Anterior cingulate cortex (tissue), 58 donors: ENCODE measurements around the gene AMPH.

ENCODE experiments used
- DNase-seq, 58 donors: peaks; one replicate each; lab custom pipeline; 2025; lab: John Stamatoyannopoulos, UW

AMPH gene

DNA sequence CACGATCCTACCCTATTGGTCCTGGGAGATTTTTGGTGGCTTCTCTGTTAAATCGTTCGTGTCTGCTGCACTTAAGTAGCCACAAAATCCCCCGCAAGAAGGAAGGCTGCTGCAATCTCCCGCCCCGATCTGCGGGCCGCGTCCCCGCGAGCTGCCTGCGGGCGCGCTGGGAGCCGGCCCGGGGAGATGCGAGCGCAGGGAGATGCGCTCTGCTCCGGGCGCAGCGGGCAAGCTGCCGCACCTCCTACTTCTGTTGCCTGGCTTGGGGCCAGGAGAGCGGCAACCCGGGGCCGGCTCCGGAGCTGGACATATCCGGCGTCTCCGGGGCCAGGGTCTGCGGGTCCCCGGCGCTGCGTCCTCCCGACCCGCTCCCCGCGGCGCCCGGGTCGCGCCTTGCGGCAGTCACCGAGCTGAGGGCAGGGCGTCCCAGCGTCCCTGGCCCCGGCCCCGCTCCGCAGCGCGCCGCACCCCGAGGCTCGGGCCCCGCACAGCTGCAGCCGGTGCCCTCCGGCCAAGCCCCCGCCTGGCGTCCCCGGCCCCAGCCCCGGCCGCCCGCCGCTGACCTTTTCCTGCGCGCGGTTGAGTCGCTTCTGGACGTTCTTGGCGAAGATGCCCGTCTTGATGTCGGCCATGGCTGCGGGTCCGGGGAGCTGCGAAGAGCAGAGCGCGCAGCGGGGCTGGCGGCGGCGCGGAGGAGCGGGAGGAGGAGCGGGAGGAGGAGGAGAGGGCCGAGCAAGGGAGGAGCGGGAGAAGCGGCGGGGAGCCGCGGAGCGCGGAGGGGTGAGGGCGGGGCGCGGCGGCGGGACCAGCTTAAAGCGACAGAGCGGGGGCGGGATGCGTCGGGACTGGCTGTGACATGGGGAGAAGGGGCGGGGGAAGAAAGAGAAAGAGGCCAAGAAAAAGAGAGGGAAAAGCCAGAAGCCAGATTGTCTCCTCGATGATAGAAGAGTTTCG is at the start of gene AMPH:
AMPH (minus strand) TSS at position 654 of the 954 bp plus-strand sequence; CDS start at position 632, 22 bp downstream.
- DNase-seq, result peak in 55 of 58 donors; percentile 15 to 92 (median 62)

DNA sequence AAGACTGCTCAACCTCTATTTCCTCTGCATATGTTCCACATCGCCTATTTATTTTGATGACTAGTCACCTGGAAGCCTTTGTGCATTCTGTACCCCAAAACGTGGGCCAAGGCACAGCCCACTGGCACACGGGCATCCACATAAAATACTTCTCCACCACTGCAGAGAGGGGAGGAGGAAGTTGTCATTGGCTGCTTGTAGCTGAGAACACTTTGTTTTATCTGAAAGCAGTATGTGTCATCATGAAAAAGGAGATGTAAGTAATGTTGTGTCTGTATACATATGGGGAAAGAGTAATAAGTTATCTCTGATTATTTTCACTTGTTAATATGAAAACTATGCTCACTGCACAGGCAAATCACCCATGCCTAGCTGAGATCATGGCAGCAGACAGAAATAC is 48.2 kb upstream of the AMPH start:
- no peak for DNase-seq

- no peak for DNase-seq
Measured at GRCh38 chr7:38678698-38679054, 47.5 kb upstream of the AMPH start.

GRCh38 chr7:38677981-38678697 is 47.0 kb upstream of the AMPH start:
- no peak for DNase-seq

DNA sequence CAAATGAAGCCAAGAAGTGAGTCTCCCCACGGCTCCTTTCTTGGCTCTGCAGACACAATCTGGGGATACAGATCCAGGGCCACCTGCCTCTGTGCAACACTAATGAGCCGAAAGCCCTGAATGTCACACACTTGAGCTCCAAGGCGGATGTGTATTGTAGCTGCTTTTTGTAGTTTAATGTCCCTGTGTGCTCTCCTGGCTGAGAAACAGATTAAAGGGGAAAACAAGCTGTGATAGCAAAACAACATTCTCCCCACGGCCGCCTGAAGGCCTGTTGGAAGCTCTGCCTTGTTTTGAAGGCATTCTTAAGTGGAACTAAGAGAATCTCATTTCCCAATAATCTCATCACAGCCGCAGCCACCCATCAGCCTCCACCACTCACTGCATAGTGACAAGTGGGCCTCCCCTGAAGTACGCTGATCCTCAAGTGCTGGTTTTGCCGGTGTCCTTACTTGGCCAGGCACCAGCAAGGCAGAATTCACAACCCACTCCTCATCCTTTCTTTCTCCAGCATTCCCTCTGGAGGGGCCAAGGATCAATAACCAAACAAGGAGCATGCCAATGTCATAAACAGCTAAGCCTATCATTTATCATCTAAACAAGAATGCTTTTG is 44.4 kb upstream of the AMPH start:
- DNase-seq, result no peak

GRCh38 chr7:38674513-38674912 is 43.3 kb upstream of the AMPH start:
- DNase-seq, result no peak

- DNase-seq, result no peak
Measured at GRCh38 chr7:38673795-38674194, 42.6 kb upstream of the AMPH start.

DNA sequence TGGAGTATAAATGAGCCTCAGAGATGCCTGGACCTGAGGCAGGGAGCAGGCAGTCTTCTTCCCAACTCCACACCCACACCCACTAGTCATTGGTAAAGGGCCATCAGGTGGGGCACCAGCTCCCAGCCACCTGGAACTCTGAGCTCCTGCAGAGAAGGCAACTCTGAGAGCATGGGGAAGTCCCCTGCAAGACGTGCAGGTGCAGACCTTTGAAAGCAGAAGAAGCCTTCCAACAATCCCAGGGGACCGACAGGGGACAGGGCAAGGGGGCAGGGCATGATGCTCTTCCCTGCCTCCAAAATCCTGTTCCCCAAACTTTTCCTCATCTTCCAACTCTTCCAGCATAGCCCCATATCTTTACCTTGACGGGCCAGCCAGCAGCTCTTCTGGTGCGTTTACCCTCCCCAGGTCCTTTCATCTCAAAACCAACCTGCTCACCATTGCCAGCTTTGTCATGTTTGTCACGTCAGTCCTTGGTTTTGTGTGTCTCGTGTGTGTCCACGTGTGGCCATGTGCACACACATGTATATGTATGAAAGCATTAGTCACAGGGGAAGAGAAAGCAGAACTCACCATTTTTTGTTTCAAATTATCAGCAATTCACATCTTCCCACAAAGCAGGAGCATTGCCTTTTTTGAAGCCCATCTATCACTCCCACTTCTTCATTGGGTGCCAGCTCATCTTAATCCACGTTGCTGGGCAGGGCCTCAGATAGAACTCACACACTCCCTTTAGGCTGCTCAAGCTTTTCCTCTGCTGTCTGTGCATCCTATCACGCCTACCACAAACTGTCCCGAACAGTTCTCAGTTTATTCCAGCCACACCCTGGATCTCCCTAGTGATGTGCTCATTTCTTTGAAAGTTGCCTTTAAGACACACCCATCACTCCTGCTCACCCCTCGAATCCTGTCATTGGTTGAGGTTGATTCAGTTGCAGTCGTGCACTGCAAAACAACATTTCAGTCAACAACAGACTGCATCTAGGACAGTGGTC is 41.0 kb upstream of the AMPH start:
- DNase-seq, result no peak

DNA sequence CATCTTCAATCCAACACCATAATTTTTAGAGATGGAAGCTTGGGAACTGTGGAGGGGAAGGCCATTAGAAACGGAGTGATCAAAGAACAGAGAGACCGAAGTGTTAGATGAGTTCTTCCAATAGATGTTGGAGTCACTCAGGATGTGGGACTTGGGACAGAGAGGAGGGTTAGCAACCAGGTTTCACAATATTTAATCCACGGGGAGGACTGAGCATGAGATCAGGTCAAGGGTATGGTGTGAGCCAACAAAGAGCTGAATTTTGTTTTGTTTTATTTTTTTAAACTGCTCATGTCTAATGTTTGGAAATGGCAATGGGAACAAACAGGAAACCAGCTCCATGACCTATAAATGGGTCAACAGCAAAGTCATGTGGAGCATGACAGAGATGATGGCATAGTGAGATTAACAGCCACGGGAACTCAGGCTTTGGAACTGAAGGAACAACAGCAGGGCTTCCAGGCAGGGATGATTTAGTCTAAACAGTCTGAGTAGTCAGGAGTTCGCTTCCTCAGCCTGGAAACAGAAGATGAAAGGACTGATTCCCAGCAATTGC is 38.9 kb upstream of the AMPH start:
- no peak for DNase-seq

- no peak for DNase-seq
Measured at GRCh38 chr7:38664972-38665371, 33.8 kb upstream of the AMPH start.

DNA sequence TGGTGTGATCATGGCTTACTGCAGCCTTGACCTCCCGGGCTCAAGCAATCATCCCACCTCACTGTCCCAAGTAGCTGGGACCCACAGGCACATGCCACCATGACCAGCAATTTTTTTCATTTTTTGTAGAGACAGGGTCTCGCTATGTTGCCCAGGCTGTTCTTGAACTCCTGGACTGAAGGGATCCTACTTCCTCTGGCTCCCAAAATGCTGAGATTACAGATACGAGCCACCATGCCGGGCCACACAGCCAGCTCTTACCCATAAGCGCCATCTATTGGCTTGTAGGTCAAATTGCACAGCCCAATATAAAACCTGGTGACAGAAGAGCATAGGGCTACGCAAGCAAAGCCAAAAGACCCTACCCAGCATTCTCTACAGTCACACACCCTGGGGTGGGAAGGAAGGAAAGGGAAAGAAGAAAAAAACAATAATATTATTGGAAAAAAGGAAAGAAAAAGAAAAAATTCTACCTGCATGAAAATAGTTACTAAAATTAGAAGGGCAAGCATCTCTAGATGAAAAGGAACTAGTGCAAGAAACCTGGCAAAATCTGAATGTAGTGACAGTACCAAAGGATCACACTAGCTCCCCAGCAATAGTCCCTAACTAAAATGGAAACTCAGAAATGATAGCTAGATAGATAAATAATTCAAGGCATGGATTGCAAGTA is 29.4 kb upstream of the AMPH start:
- DNase-seq, result no peak

GRCh38 chr7:38659931-38660330 is 28.8 kb upstream of the AMPH start:
- DNase-seq, result no peak

DNA sequence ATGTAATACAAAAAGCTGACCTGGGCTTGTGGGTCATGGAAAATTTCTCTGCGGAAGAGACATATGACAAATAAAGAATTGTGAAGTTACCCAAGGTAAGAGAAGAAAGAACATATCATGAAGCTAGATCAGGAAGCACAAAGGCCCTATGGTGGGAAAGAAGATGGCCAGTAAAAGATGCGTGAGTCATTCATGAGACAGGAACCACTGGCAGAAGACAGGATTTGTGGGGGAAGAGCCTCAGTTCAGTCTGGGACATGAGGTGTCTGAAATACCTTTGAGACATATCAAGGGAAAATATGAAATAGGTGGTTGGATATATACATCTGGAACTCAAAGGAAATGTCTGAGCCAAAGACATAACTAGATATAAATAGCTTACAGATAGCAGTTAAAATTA is 27.7 kb upstream of the AMPH start:
- no peak for DNase-seq

GRCh38 chr7:38656968-38657367 is 25.8 kb upstream of the AMPH start:
- no peak for DNase-seq

DNA sequence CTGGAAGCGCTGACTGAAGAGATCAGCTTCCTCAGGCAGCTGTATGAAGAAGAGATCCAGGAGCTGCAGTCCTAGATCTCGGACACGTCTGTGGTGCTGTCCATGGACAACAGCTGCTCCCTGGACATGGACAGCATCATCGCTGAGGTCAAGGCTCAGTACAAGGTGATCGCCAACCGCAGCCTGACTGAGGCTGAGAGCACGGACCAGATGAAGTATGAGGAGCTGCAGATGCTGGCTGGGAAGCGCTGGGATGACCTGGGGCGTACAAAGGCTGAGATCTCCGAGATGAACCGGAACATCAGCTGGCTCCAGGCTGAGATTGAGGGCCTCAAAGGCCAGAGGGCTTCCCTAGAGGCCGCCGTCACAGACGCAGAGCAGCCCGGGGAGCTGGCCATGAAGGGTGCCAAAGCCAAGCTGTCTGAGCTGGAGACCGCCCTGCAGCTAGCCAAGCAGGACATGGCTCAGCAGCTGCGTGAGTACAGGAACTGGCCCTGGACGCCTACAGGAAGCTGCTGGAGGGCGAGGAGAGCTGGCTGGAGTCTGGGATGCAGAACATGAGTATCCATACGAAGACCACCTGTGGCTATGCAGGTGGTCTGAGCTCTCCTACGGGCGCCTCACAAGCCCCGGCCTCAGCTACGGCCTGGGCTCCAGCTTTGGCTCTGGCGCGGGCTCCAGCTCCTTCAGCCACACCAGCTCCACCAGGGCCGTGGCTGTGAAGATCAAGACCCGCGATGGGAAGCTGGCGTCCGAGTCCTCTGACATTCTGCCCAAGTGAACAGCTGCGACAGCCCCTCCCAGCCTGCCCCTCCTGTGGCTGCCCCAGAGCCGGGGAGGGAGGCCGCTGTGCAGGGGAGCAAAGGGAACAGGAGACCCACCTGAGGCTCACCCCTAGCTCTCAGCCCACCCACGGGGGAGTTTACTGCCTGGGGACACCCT is 24.9 kb upstream of the AMPH start:
- no peak for DNase-seq

DNA sequence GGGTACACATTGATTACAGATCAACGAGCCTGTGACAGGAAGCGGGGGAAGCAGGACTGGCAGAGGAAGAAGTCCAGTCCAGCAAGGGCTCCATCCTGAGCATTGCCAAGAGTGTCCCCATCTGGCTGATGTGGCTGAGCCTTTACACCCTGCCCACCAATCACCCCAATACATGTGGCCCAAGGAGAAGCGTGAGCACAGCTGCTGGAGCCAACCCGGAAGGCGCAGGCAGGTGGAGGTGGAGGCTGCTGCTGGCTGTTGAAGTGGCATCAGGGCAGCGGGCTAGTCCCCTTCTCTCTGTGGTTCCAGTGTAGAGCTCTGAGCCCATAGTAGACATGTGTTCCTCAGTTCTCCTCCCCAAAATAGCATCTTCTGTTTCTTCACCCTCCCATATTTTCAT is 6.8 kb upstream of the AMPH start:
- DNase-seq, result no peak

- no peak for DNase-seq
Measured at GRCh38 chr7:38632411-38632810, 1.2 kb upstream of the AMPH start.
